MV-4-11 (cell line): ENCODE results near the gene KRT14.
"Not testable (repeated sequence)": the region's sequence is repeated elsewhere in the genome, so short reads cannot be mapped to it uniquely, and the experiment has no call there.

ENCODE experiments used
- DNase-seq: peaks from one replicate; lab custom pipeline; 2025; lab: John Stamatoyannopoulos, UW

KRT14 gene

DNA sequence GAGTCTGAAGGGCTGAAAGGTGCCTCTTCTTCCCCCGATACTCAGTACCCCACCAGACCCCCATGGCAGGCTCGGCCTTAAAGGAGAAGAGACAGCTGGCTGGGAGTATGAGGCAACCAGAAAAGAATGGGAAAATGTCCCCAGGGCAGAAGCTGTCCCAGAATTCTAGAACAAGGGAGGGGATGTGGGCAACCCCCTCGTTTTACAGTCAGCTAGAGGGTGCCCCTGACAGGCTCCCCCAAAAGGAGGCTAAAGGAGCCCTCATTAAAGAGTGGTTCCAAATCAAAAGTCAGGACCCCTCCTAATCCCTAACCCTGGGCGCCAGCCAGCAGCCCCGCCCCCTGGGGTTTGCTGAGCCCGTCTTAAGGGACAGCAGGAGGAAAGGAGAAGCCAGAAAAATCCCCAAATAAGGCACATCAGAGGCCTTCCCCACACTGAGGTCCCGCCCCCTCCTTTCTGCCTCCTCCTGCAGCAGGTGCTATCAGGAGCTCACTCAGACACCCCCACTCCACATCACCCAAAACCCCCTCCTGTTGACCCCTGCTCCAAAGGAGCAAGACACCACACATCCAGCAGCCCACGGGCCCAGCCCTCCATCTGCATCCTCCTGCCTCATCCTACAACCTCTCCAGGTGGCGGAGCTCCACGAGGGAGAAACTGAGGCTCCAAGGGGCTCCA is 36.6 kb upstream of the KRT14 start:
- DNase-seq: not testable (repeated sequence)

DNA sequence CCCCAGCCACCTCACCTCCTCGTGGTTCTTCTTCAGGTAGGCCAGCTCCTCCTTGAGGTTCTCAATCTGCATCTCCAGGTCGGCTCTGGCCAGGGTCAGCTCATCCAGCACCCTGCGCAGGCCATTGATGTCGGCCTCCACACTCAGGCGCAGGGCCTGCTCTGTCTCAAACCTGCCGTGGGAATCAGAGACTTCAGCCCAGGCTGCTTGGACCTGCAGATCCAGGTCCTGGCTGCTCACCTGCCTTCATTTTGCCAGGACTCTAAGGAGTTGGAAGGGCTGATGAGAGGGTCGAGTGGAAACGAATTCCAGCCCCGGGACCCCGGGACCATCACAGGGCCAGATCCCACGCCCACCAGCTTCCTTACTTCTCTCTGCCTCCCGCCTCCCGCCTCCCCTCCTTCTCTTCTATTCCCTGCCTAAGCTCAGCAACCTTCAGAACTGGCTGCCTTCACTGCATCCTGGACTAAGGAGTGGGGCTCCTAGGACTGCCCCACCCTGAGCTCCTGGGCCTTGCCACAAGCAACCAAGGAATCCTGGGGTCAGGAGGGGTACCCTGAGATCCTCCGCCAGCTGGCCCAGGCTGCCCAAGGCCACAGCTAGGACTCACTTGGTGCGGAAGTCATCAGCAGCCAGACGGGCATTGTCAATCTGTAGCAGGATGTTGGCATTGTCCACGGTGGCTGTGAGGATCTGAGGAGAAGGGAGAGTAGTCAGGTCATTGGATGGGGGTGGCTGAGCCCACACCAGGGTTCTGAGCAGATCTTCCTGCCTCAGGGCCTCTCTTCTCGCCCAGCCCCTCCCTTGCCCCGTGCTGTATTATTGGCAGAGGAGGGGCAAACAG is 35.9 kb upstream of the KRT14 start:
- not testable (repeated sequence) for DNase-seq

DNA sequence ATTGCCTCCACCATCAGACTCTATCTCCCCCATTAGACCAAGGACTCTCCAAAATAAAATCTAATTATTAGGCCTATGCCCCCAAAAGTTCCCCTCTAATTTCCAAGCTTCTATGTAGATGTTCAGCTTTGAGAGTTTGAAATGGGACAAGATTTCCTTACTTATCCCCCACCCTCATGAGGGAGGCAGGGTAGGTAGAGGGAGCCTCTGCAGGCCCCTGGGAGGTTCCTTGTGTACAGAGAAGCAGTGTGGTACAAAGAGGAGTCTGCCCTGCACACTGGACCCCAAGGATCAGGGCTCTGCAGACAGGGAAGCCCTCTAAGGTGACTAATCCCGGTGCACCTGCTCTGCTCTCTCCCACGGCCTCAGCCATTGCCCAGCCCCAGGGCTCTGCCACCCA is 35.2 kb upstream of the KRT14 start:
- no peak for DNase-seq

DNA sequence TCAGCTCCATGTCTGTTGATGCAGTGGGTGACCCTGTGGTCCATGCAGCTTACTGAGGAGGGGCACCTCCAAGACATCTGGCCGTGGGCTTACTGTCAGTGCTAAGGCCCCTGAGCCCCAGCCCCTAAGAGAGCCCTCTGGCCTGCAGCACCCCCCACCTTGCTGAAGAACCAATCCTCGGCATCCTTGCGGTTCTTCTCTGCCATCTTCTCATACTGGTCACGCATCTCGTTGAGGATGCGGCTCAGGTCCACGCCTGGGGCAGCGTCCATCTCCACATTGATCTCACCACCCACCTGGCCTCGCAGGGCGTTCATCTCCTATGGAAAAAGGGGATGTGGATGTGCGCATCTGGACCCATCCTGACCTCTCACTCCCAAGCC is 34.7 kb upstream of the KRT14 start:
- DNase-seq: not testable (repeated sequence)

DNA sequence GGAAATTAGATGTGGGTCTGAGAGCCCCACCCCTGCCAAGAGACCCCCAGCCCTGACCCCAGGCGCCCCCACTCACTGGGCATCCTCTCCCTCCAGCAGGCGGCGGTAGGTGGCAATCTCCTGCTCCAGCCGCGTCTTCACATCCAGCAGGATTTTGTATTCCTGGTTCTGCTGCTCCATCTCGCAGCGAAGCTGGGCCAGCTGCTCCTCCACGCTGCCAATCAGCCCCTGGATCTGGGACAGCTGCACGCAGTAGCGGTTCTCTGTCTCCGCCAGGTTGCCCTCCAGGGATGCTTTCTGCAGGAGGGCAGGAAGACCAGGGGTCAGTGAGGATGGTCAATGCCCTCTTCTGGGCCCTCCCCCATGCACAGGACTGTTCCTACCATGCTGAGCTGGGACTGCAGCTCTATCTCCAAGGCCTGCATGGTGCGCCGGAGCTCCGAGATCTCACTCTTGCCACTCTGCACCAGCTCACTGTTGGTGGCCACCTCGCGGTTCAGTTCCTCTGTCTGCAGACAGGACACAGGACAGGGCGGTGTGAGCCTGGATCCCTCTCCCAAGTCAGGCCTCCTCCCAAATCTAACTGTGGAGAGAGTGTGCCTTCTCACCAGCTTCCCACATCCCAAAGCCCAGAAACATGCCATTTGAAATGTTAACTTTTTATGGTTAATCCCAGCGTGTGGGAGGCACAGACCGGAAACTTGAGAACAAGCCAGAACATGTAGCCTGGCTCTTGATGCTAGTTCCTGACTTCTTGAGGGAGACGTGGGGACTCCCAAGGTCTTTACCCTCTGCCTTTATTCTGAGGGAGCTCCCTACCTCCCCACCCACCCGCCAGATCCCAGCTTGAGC is 34.1 kb upstream of the KRT14 start:
- DNase-seq: no peak

DNA sequence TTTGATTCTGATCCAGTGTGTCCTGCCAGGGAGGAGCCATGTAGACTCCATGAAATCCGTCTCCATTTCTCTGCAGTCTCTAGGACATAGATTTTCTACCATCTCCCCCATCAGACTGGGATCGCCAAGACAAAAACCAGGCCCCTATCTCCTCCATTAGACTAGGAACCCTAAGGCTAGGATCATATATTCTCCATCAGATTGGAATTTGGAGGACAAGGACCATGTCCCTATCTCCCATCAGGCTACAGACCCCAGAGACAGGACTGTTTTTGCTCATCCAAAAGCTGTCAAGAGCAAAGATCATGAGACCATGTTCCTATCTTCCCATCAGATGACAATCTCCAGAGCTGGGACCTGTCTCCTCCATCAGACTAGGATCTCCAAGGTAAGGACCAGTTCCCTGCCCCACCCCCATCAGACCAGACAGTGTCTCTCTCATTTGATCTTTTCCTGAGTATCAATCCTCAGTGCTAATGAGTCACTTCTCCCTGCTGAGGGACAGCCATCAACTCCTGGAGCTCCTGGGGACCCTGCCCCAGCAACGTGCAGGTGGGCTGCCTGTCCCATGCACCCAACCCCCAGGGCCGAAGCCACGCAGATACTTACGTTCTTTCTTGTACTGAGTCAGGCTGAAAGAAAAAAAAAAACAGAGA is 33.4 kb upstream of the KRT14 start:
- not testable (repeated sequence) for DNase-seq

DNA sequence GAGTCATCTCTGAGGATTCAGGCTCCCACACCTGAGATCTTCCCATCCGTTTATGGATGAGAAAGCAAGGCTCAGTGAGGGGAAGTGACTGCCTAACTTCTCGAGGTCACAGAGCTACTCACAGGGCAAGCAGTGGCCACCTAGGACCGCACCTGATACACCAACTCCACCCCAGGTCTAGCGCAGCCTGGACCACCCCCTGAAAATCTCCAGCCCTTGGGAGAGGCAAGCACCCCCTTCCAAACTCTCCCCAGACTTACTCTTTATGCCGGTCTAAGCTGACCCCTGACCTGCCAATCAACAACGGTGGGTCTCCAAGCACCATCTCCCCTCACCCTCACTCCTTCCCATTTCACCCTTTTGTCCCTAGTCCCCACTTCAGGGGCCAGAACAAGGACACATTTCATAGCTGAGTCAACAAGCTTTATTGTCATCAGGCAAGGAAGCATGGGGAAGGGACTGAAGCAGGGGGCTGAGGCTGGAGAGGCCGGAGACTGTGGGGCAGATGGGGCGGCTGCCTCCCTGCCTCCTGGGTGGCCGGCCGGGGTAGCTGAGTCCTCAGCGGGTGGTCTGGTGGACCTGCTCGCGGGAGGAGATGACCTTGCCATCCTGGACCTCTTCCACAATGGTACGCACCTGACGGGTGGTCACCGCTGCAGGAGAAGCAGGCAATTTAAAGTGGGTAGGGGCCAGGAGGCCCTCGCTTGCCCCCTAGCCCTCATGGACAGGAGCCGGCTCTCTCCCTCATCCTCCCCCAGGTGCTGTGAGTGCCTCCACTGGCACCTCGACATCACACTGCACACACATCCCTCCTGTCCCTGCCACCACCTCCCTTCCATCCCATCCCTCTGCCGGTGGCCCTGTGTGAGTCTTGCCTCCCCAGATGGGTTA is 32.6 kb upstream of the KRT14 start:
- no peak for DNase-seq

DNA sequence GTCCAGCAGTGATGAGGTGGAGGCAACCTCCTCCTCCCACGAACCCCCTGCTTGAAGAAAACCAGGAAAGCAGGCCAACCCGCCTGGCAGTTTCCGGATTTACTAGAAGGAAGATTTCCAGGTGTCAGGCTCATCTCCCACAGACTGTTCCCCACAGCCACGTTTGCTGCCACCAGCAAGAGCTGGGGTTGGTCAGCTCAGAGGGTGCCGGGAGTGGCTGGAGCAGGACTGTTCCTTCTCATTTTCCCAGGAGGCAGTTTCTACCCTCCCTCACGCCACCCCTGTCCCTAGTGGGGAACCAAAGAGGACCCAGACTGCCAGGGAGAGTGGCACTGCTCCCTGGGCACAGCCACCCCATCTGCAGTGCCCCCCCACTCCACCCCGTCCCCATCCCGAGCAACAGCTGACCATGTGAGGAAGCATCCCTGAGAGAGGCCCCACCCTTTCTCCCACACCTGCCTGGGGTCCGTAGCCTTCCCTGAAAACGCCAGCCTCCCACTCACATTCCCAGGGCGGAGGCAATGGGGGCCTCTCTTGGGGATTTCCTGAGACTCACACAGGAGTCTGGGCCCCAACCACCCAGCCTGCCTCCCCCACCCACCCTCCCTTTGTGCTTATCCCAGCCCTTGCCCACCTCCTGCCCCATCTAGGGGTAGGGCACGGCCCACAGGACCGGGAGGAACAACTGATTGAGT is 31.8 kb upstream of the KRT14 start:
- no peak for DNase-seq

DNA sequence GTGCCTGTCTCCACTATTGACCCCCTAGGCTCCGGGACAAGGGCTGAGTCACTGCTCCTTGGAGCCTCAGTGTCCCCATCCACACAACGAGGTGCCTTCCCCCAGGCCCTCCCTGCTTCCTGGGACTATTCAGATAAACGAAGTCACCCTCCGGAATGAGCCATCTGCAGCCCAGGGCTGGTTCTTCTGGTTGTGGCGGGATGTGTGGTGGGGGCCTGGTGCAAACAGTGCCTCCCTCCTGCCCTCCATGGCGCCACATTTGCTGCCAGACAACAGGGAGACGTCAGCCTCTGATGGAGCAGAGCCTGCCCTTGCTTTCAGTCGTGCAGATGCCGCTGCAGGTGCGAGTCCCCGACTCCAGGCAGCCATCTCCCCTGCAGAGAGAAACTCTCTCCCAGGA is 31.0 kb upstream of the KRT14 start:
- DNase-seq: no peak

DNA sequence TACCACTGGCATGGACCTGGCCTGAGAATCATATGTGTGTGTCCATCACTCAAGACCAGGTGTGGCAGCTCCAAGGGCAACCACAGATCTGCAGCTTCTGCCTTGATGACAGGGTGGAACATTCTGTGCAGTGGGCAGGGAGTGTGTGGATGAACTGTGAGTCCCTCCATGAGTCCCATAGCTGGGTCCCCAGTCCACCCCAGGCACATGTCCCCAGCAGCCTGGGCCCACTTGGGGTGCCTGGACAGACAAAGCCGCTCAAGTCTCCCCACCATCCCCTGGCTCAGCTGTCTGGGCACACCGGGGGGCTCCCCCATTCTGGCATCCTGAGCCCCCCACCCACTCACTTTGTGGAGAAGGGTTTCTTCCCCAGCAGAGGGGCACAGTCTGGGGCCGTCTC is 30.4 kb upstream of the KRT14 start:
- DNase-seq: no peak

DNA sequence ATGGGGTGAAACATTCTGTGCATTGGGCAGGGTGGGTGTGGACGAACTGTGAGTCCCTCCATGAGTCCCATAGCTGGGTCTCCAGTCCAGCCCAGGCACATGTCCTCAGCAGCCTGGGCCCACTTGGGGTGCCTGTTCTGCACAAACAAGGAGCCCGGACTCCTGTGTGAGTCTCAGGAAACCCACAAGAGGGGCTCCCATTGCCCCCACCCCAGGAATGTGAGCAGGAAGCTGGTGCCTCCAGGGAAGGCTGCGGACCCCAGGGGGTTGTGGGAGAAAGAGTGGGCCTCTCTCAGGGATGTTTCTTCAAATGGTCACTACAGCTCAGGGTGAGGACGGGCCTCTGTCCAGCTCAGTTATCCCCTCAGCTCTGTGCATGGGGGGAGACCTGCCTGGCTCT is 29.8 kb upstream of the KRT14 start:
- DNase-seq: not testable (repeated sequence)

DNA sequence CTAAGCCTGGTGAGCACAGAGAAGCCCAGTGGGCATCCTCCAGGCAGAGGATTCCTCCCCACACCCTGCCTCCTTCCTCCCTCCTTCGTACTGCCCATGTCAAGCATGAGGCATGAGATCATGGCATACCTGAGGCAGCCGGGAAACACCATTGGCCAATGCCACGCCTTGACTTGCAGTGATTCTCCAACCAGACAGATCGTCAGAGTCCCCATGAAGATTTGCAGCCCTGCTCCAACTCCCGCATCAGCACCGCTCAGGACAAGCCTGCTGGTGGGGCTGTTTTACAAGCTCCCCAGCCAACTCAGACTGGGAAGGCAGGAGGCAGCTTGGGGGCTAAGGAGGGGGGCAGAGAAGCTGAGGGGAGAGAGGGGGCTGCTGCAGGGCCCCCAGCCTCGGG is 28.8 kb upstream of the KRT14 start:
- no peak for DNase-seq

DNA sequence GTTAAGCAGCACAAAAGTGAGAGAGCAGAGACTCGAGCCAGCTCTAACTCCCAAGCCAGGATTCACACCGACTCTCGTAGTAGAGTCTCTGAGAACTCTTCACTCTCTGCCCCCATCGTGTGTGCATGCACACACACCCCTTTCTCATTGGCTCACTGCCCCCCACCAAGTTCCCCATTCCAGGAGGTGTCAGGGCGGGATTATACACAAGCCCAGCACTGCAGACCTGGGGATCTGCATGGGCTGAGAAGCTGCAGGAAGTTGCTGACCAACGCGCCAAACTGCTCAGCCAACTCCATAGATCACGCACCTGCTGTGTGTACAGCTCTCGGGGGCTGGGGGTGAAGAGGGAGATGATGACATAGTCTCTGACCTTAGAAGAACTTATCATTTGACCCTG is 28.1 kb upstream of the KRT14 start:
- DNase-seq: peak; percentile 29

DNA sequence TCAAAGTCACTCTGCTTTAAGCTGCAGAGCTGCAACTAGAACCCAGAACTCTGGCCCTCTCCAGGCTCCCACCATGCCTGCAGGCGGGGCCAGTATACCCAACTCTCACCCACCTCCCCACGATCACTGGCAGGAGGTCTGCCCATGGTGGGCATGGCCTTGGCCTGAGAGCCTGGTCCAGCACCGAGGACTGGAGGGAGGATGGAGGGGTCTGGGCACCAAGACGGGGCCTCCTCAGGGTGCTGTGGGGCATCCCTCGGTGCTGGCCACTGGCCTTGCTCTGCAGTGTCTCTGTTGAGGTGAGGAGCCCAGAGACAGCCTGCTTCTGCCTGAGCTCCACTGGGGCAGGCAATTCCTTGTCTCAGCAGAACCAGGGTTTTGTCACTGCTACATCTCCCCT is 27.4 kb upstream of the KRT14 start:
- no peak for DNase-seq

DNA sequence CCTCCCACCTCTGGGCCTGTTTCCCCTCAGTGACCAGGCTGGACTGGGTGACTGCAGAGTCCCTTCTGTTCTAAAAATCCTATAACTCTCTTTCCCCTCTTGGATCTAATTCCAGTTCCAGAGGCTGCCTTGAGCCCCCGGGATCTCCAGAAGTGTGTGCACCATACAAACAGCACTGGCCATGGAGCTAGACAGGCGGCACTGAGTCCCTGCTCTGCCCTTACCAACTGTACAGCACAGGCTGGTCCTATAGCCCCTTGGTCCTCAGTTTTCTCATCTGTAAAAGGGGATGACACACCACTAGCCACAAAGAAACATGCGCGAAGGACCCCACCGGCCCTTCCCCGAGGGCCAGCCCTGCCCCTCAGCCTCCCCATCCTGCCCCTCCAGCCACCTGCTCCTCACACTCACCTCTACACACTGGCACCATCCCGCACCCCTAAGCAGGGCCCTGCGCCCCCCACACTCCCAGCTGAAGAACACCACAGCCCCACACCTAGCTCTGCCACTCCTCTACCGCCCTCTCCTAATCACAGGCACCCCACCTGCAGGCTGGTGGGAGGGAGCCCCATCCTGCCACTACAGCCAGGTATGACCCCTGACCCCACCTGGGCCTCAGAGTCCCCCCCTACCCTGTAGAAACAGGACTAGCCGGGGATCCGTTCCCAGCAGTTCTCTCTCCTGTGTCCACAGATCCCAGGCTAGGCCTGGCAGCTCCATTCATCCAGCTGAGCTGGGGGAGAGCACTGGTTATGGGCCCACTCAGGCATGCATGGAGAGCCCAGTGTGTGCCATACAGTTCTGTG is 26.8 kb upstream of the KRT14 start:
- no peak for DNase-seq

DNA sequence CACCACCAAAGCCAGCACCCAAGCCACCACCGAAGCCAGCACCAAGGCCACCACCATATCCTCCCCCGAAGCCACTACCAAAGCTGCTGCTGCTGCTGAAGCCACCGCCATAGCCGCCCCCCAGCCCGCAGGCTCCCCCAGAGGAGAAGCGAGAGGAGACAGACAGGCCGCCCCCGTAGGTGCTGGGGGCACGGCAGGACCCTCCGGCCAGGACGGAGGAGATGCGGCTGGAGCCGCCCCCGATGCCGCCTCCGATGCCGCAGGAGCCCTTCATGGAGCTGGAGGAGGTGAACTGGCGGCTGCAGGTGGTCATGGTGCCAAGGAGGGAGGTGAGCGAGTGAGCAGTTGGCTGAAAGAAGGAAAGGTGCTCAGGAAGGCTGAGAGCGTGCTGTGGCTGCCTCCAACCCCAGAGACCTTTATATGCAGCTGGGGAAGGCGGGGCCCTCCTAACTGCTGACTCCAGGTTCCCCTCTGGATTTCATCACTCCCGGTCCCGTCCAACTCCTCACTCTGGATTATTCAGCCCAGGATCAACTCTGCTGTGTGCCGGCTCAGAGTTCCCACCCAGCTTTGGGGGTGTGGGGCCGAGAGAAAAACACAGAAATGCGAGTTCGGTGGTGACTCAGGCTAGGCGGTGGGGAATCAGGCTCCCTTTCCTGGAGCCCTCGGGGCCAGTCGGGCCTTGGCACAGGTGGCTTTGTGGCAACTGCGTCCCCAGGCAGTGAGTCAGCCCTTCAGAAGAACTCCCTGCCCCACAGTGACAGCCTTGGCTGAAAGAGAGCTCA is 25.9 kb upstream of the KRT14 start, which contains the start of gene KRT16:
TSS of gene KRT16 (minus strand) at position 392 of the 785 bp plus-strand sequence. CDS start at position 313, 79 bp downstream.
- DNase-seq: peak; percentile 29

DNA sequence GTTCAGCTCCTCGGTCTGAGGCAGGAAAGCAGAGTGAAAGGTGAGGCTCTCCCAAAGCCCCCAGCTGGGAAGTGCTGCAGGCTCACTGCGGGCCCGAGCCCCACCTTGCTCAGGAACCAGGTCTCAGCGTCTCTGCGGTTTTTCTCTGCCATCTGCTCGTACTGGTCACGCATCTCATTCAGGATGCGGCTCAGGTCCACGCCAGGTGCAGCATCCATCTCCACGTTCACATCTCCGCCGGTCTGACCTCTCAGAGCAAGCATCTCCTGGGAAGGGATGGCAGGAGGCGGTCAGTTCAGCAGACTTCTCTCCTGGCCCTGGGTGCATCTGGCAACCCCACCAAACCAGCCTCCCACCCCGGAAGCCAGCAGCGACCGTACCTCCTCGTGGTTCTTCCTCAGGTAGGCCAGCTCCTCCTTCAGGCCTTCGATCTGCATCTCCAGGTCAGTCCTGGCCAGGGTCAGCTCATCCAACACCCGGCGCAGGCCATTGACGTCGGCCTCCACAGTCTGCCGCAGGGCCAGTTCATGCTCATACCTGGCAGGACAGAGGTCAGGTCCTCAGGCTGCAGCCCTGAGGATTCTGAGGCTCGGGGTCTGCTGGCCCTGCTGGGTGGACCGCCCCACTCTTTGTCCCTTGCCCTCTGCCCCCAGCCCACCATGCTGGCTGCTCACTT is 24.4 kb upstream of the KRT14 start:
- DNase-seq: no peak

DNA sequence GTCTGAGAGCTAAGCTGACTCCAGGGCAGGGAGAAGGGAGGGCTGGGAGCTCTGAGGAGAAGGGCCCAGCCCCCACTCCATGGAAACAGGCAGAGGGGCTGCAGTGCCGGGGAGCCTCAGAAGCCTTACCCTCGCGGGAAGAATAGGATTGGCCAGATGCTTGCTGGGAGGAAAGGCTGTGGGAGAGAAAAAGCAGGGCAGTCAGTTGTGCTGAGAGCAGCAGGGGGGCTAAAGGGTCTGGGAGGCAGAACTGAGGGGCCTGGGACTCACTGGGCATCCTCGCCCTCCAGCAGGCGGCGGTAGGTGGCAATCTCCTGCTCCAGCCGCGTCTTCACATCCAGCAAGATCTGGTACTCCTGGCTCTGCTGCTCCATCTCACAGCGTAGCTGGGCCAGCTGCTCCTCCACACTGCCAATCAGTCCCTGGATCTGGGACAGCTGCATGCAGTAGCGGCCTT is 23.4 kb upstream of the KRT14 start:
- not testable (repeated sequence) for DNase-seq
